Gastroesophageal sphincter (tissue), 4 donors: ENCODE measurements around the gene DZIP1L. TPM values are rescaled to one million over a fixed set of nuclear protein-coding genes. Genes with fewer than 3 reads are reported as not detected.

Source experiments
- ATAC-seq: fragments of 150-250 bp; one replicate; pipeline ENCODE4 v1.9.1; 2016; ENCODE audit warnings: mild to moderate bottlenecking, moderate library complexity
- H3K27ac ChIP-seq, 4 donors: fragments of 200-600 bp; sonication (generic) in 3 of 4; 1 replicate in 3 of 4; 2 replicates in 1 of 4; pipeline ENCODE4 v1.5.1; 2016 to 2019
- H3K27me3 ChIP-seq: fragments of 200-600 bp; sonication (generic); one replicate; pipeline ENCODE4 v1.5.1; 2019
- H3K36me3 ChIP-seq, 2 donors: fragments of 200-600 bp; sonication (generic); one replicate each; pipeline ENCODE4 v1.5.1; 2019; ENCODE audit warnings: control low read depth in 1 of 2
- H3K4me1 ChIP-seq, 3 donors: fragments of 200-600 bp; sonication (generic); 1 replicate in 2 of 3; 2 replicates in 1 of 3; pipeline ENCODE4 v1.5.1; 2016 to 2019; ENCODE audit warnings: control low read depth in 2 of 3
- H3K4me3 ChIP-seq, 2 donors: fragments of 200-600 bp; sonication (generic); one replicate each; pipeline ENCODE4 v1.5.1; 2019; ENCODE audit warnings: mild to moderate bottlenecking in 1 of 2, moderate library complexity in 1 of 2
- H3K9me3 ChIP-seq, 3 donors: fragments of 200-600 bp; sonication (generic); one replicate each; pipeline ENCODE4 v1.5.1; 2017 to 2019; ENCODE audit warnings: control low read depth in 2 of 3
- CTCF ChIP-seq, 4 experiments: fragments of 200-600 bp in 2 of 4; fragments of 450-650 bp in 2 of 4; sonication (generic) in 1 of 4; IDR thresholded peaks; one replicate each; pipeline ENCODE4 v1.5.1; 2017 to 2019; ENCODE audit warnings: antibody characterized with exemption in 4 of 4, mild to moderate bottlenecking in 2 of 4, moderate library complexity in 2 of 4
- EP300 ChIP-seq: sonication (generic); formaldehyde crosslinking; IDR thresholded peaks from one replicate; pipeline ENCODE4 v1.6.1; 2017; ENCODE audit warnings: antibody characterized with exemption, mild to moderate bottlenecking
- POLR2A ChIP-seq, 2 donors: fragments of 450-650 bp; IDR thresholded peaks; one replicate each; pipeline ENCODE4 v1.6.1; 2017; ENCODE audit warnings: antibody characterized with exemption in 2 of 2, mild to moderate bottlenecking in 2 of 2, moderate library complexity in 1 of 2
- POLR2AphosphoS5 ChIP-seq: sonication (generic); formaldehyde crosslinking; IDR thresholded peaks from one replicate; pipeline ENCODE4 v1.6.1; 2017; ENCODE audit warnings: antibody characterized with exemption
- WGBS, 2 donors: methylation state at CpG; one replicate each; pipeline ENCODE4 v1.1.5; 2018; ENCODE audit warnings: low coverage in 1 of 2; 5-methylcytosine and 5-hydroxymethylcytosine counted together
- total RNA-seq, 4 donors: library from RNA; depleted of rRNA; stranded (reverse); fragments of >200 nt; gene quantifications; one replicate each; pipeline ENCODE4 v1.1.0, GENCODE V29; 2016

The DZIP1L gene
- total RNA-seq, 4 donors from 2014 or later = 5.3 to 47.9 (median 18.6) TPM

- Histone ChIP-seq H3K9me3 (no peaks in the 10 kb centered on the region), H3K36me3 (peaks cover 0 to 56% of the 10 kb centered on the region in 2 donors), H3K4me3 (no peak overlapping the region), H3K27ac (no peak overlapping the region), H3K27me3 (no peaks in the 10 kb centered on the region), H3K4me1 (no peaks in the 10 kb centered on the region)
- no peak for ATAC-seq
- TF ChIP-seq POLR2A (IDR thresholded peaks at IDR 0.05) = no peak
- no peak for TF ChIP-seq EP300
- TF ChIP-seq CTCF (IDR thresholded peaks at IDR 0.05) = no peak
- no peak for TF ChIP-seq POLR2AphosphoS5
Observed at GRCh38 chr3:138025553-138025952, 89.9 kb downstream of the DZIP1L start.

GRCh38 chr3:138023754-138024153, 91.7 kb downstream of the DZIP1L start:
- WGBS, 2 donors = 100% methylated on average over 2 of the region's 4 CpGs
- ATAC-seq = no peak
- TF ChIP-seq POLR2A (IDR thresholded peaks at IDR 0.05) (no peak), EP300 (no peak), POLR2AphosphoS5 (no peak), CTCF (IDR thresholded peaks at IDR 0.05) (no peak)

GRCh38 chr3:138019281-138020069, 95.9 kb downstream of the DZIP1L start:
- Histone ChIP-seq H3K4me1 (no peaks in the 10 kb centered on the region), H3K9me3 (no peaks in the 10 kb centered on the region), H3K4me3 (no peak overlapping the region), H3K27me3 (no peaks in the 10 kb centered on the region), H3K36me3 (peaks cover 0 to 15% of the 10 kb centered on the region in 2 donors), H3K27ac (no peak overlapping the region)
- ATAC-seq = no peak
- TF ChIP-seq POLR2A (IDR thresholded peaks at IDR 0.05) (no peak), CTCF (IDR thresholded peaks at IDR 0.05) (no peak), POLR2AphosphoS5 (no peak), EP300 (no peak)
- WGBS, 2 donors = 93 to 97% methylated on average over 3 of the region's 3 CpGs

More at GRCh38 chr3:138023754-138024153, 91.7 kb downstream of the DZIP1L start:
- Histone ChIP-seq H3K27me3 (no peaks in the 10 kb centered on the region), H3K4me1 (no peaks in the 10 kb centered on the region), H3K4me3 (no peak overlapping the region), H3K36me3 (peaks cover 0 to 38% of the 10 kb centered on the region in 2 donors), H3K27ac (no peak overlapping the region), H3K9me3 (no peaks in the 10 kb centered on the region)

- no peaks in the 10 kb centered on the region for H3K27me3 ChIP-seq
- ATAC-seq = no peak
- no peaks in the 10 kb centered on the region for H3K9me3 ChIP-seq
- TF ChIP-seq POLR2AphosphoS5 (no peak), EP300 (no peak), CTCF (IDR thresholded peaks at IDR 0.05) (no peak), POLR2A (IDR thresholded peaks at IDR 0.05) (no peak)
- no peaks in the 10 kb centered on the region for H3K4me1 ChIP-seq
- 75 to 77% methylated on average over 2 of the region's 2 CpGs for WGBS, 2 donors
- peaks cover 0 to 4% of the 10 kb centered on the region in 2 donors for H3K36me3 ChIP-seq
- no peak overlapping the region for H3K4me3 ChIP-seq
- no peak overlapping the region for H3K27ac ChIP-seq
Observed at GRCh38 chr3:138016065-138016464, 99.3 kb downstream of the DZIP1L start.

GRCh38 chr3:138012526-138012925, 102.9 kb downstream of the DZIP1L start:
- no peaks in the 10 kb centered on the region for H3K27me3 ChIP-seq
- 93 to 100% methylated on average over 3 to 4 of the region's 4 CpGs for WGBS, 2 donors
- no peak overlapping the region for H3K4me3 ChIP-seq
- ATAC-seq = no peak
- TF ChIP-seq POLR2AphosphoS5 = no peak
- no peak for TF ChIP-seq POLR2A (IDR thresholded peaks at IDR 0.05)
- TF ChIP-seq EP300 = no peak
- TF ChIP-seq CTCF (IDR thresholded peaks at IDR 0.05) = no peak
- no peaks in the 10 kb centered on the region for H3K9me3 ChIP-seq
- H3K36me3 ChIP-seq = peaks cover 0 to 4% of the 10 kb centered on the region in 2 donors
- no peak overlapping the region for H3K27ac ChIP-seq
- H3K4me1 ChIP-seq = no peaks in the 10 kb centered on the region
